B cell (primary cell): ENCODE results near the gene ORAI3.

Experiments
- EZH2 ChIP-seq: IDR thresholded peaks from 2 replicates; pipeline ENCODE4 v1.6.1; 2012; ENCODE audit warnings: borderline replicate concordance, low read depth, mild to moderate bottlenecking, moderate library complexity, low read length; ENCODE audit not compliant: insufficient read depth, poor library complexity, severe bottlenecking
- TF ChIP-seq, protein P1 (sequence below): fragments of 200-600 bp; IDR thresholded peaks from one replicate; pipeline ENCODE4 v1.8.0; 2022; ENCODE audit warnings: antibody characterized with exemption, mild to moderate bottlenecking

- TF ChIP-seq, protein P1, sequence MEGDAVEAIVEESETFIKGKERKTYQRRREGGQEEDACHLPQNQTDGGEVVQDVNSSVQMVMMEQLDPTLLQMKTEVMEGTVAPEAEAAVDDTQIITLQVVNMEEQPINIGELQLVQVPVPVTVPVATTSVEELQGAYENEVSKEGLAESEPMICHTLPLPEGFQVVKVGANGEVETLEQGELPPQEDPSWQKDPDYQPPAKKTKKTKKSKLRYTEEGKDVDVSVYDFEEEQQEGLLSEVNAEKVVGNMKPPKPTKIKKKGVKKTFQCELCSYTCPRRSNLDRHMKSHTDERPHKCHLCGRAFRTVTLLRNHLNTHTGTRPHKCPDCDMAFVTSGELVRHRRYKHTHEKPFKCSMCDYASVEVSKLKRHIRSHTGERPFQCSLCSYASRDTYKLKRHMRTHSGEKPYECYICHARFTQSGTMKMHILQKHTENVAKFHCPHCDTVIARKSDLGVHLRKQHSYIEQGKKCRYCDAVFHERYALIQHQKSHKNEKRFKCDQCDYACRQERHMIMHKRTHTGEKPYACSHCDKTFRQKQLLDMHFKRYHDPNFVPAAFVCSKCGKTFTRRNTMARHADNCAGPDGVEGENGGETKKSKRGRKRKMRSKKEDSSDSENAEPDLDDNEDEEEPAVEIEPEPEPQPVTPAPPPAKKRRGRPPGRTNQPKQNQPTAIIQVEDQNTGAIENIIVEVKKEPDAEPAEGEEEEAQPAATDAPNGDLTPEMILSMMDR = no peak
- no peak for TF ChIP-seq EZH2
Observed at GRCh38 chr16:30980959-30981358, 32.1 kb downstream of the ORAI3 start.
